Kidney epithelial cell (primary cell): ENCODE measurements around the gene THEMIS. TPM values are rescaled to one million over a fixed set of nuclear protein-coding genes. Genes with fewer than 3 reads are reported as not detected.

Experiments used
- DNase-seq: peaks from one replicate; pipeline ENCODE4 v3.0.0-alpha.2; 2010; ENCODE audit warnings: low read depth
- H3K27me3 ChIP-seq: 2 replicates; pipeline ENCODE4 v1.6.0; 2011; ENCODE audit warnings: low read length; ENCODE audit not compliant: control insufficient read depth, insufficient read depth
- H3K36me3 ChIP-seq: 2 replicates; pipeline ENCODE4 v1.5.1; 2011; ENCODE audit warnings: low read length; ENCODE audit not compliant: control insufficient read depth, insufficient read depth
- H3K4me3 ChIP-seq: 2 replicates; pipeline ENCODE4 v1.5.1; 2011; ENCODE audit warnings: low read depth, mild to moderate bottlenecking, control low read depth, low read length
- total RNA-seq: library from RNA; depleted of rRNA; stranded (reverse); fragments of >200 nt; gene quantifications from 2 replicates; pipeline ENCODE4 v1.2.3, GENCODE V29; 2015
- TF ChIP-seq, protein P1 (sequence below): IDR thresholded peaks from 2 replicates; pipeline ENCODE4 v1.5.1; 2011; ENCODE audit warnings: mild to moderate bottlenecking, moderate library complexity, low read length, control low read depth, inconsistent platforms; ENCODE audit not compliant: insufficient read depth, poor library complexity, severe bottlenecking

The THEMIS gene
- total RNA-seq, 1 donor from 2014 or later = not detected

DNA sequence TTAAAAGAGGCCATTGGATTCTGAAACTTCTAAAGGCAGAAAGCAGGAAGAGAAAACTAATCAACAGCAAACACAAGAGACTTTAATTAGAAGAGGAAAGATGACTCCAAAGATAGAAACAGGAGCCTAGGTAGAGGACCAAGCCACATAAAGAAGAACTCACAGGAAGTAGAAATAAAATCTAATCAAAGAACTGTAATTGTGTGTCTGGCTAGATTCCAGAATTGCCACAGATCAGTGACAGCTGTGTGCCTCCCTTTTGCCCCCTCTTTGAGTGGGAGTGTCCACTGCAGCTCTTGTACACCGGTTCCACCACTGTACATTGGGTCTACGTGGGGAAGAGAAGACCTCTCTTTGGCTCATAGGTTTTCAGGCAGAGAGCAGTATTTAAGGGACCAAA is 22.3 kb upstream of the THEMIS start:
- H3K4me3 ChIP-seq = no peak overlapping the region
- TF ChIP-seq, protein P1, sequence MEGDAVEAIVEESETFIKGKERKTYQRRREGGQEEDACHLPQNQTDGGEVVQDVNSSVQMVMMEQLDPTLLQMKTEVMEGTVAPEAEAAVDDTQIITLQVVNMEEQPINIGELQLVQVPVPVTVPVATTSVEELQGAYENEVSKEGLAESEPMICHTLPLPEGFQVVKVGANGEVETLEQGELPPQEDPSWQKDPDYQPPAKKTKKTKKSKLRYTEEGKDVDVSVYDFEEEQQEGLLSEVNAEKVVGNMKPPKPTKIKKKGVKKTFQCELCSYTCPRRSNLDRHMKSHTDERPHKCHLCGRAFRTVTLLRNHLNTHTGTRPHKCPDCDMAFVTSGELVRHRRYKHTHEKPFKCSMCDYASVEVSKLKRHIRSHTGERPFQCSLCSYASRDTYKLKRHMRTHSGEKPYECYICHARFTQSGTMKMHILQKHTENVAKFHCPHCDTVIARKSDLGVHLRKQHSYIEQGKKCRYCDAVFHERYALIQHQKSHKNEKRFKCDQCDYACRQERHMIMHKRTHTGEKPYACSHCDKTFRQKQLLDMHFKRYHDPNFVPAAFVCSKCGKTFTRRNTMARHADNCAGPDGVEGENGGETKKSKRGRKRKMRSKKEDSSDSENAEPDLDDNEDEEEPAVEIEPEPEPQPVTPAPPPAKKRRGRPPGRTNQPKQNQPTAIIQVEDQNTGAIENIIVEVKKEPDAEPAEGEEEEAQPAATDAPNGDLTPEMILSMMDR = no peak
- H3K36me3 ChIP-seq = no peaks in the 10 kb centered on the region
- no peak for DNase-seq
- no peaks in the 10 kb centered on the region for H3K27me3 ChIP-seq

DNA sequence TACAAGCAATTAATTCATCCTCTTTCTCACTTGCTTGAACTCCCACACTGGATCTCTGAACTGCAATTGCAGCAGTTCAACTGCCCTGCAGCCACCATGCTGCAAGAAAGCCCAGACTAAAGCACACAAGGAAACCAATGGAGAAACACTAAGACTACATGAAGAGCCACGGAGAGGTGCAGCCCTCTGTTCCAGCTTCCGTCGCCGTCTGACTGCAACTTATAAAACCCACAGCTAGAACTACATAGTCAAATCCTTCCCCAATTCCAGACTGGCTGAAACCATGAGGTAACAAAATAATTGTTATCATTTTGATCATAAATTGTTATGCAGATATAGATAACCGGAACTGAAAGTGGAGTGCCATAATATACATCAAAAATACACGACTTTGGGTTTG is 21.1 kb upstream of the THEMIS start:
- TF ChIP-seq, protein P1 = no peak
- H3K4me3 ChIP-seq = no peak overlapping the region
- DNase-seq = no peak
- H3K27me3 ChIP-seq = no peaks in the 10 kb centered on the region
- H3K36me3 ChIP-seq = no peaks in the 10 kb centered on the region

GRCh38 chr6:127920804-127921203 is 19.9 kb upstream of the THEMIS start:
- DNase-seq = no peak
- H3K4me3 ChIP-seq = no peak overlapping the region
- TF ChIP-seq, protein P1 = no peak

DNA sequence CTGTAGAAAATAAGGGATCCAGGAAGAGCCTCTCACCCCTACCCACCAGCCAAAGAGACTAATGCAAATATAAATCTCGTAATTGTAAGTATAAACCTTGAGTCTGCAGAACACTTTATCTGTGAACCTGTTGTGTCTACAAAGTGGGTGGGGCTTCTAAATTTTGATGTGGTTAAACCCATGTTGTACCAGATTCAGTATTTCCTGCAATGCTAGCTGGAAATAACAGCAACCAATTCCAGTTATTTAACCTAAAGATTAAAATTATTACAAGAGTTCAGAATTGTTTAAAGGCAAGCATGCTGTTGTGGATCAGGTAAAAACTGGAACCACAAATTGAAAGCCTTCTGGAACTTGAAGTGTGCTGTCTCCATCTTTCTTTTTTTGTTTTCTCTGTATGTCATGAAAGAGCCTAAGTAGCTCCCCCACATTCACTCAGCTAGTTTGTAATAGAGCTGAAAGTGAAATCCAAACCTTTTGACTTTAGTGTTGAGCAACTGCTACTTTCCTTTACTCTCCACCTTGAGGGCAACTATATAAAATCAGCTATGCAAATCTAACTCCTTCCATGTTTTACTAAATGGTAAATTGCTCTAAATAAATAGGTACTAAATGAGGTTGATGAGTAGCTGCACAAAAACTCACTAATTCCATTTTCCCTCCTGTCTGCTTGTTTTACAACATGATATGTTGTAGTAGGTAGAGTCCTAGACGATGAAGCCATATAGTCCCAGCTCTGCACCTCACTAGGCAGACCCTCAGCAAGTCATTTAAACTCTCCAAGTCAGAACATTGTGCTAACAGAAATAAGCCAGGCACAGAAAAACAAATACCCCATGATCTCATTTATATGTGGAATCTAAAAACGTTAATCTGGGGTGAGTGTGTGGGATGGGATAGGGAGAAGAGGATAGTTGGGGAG is 17.9 kb upstream of the THEMIS start:
- no peak for DNase-seq
- no peaks in the 10 kb centered on the region for H3K36me3 ChIP-seq
- TF ChIP-seq, protein P1 = no peak
- no peaks in the 10 kb centered on the region for H3K27me3 ChIP-seq
- H3K4me3 ChIP-seq = no peak overlapping the region

More at GRCh38 chr6:127920804-127921203, 19.9 kb upstream of the THEMIS start:
- no peaks in the 10 kb centered on the region for H3K27me3 ChIP-seq
- H3K36me3 ChIP-seq = no peaks in the 10 kb centered on the region

DNA sequence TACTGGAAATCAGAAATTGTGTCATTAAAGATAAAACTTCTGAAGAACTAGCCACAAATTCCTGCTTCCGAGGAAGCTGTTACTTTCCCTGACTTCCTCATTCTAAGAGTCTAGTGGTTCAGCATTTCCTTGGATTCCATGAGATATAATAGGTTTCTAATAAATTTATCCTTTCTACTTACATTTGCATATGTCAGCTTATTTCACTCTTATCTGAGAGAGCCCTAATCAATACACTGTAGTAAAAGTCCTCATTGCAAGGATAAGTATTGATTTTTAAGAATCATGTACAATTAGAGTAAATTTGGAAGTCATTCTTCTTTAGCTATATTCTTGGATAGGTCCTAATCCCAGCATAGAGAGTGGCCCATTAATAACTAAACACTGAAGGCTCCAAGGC is 16.9 kb upstream of the THEMIS start:
- H3K27me3 ChIP-seq = no peaks in the 10 kb centered on the region
- DNase-seq = no peak
- TF ChIP-seq, protein P1 = no peak
- no peaks in the 10 kb centered on the region for H3K36me3 ChIP-seq
- H3K4me3 ChIP-seq = no peak overlapping the region
